Astrocyte (in vitro differentiated cells and primary cell): Measurements from ENCODE around the gene GPS2. TPM values are rescaled to one million over a fixed set of nuclear protein-coding genes. Genes with fewer than 3 reads are reported as not detected.

Experiments
- DNase-seq: peaks from one replicate; pipeline ENCODE4 v3.0.0-alpha.2; 2010; ENCODE audit warnings: low read depth
- FAIRE-seq: peaks from 2 replicates; lab custom pipeline; 2011; peaks lifted over from hg19 to GRCh38; lab: Jason Lieb, UNC
- H2AFZ ChIP-seq: 2 replicates; pipeline ENCODE4 v1.6.0; 2012; ENCODE audit warnings: low read depth, low read length, inconsistent platforms
- H3K27ac ChIP-seq: 2 replicates; pipeline ENCODE4 v1.5.1; 2011; ENCODE audit warnings: low read depth, low read length, inconsistent platforms
- H3K27me3 ChIP-seq: 2 replicates; pipeline ENCODE4 v1.6.0; 2011; ENCODE audit warnings: low read length, inconsistent platforms; ENCODE audit not compliant: insufficient read depth
- H3K36me3 ChIP-seq: 2 replicates; pipeline ENCODE4 v1.5.1; 2011; ENCODE audit warnings: low read length, inconsistent platforms; ENCODE audit not compliant: insufficient read depth
- H3K4me1 ChIP-seq: 2 replicates; pipeline ENCODE4 v1.5.1; 2011; ENCODE audit warnings: low read length, inconsistent platforms; ENCODE audit not compliant: insufficient read depth
- H3K4me2 ChIP-seq: 2 replicates; pipeline ENCODE4 v1.6.0; 2012; ENCODE audit warnings: low read length, inconsistent platforms
- H3K4me3 ChIP-seq: 2 replicates; pipeline ENCODE4 v1.5.1; 2011; ENCODE audit warnings: low read depth, mild to moderate bottlenecking, low read length, inconsistent platforms; ENCODE audit not compliant: insufficient read depth
- H3K79me2 ChIP-seq: 2 replicates; pipeline ENCODE4 v1.6.0; 2012; ENCODE audit warnings: mild to moderate bottlenecking, low read length, inconsistent platforms; ENCODE audit not compliant: insufficient read depth
- H3K9ac ChIP-seq: 2 replicates; pipeline ENCODE4 v1.6.0; 2012; ENCODE audit warnings: mild to moderate bottlenecking, low read length, inconsistent platforms
- H3K9me3 ChIP-seq: 2 replicates; pipeline ENCODE4 v1.5.1; 2012; ENCODE audit warnings: low read depth, mild to moderate bottlenecking, low read length, inconsistent platforms; ENCODE audit not compliant: insufficient read depth
- H4K20me1 ChIP-seq: 2 replicates; pipeline ENCODE4 v1.6.0; 2012; ENCODE audit warnings: low read length, inconsistent platforms; ENCODE audit not compliant: insufficient read depth
- H3K27ac Mint-ChIP-seq: one replicate; pipeline ENCODE4 v1.8.0; 2021; ENCODE audit warnings: mild to moderate bottlenecking, mixed read lengths; ENCODE audit not compliant: unreplicated experiment
- H3K27me3 Mint-ChIP-seq: one replicate; pipeline ENCODE4 v1.8.0; 2021; ENCODE audit warnings: low read depth, mixed read lengths; ENCODE audit not compliant: unreplicated experiment
- H3K36me3 Mint-ChIP-seq: one replicate; pipeline ENCODE4 v1.8.0; 2021; ENCODE audit warnings: low read depth, mixed read lengths; ENCODE audit not compliant: unreplicated experiment
- H3K4me1 Mint-ChIP-seq: one replicate; pipeline ENCODE4 v1.8.0; 2021; ENCODE audit warnings: low read depth, mixed read lengths; ENCODE audit not compliant: unreplicated experiment
- H3K4me3 Mint-ChIP-seq: one replicate; pipeline ENCODE4 v1.8.0; 2021; ENCODE audit warnings: mild to moderate bottlenecking, moderate library complexity, mixed read lengths; ENCODE audit not compliant: unreplicated experiment
- H3K9me3 Mint-ChIP-seq: one replicate; pipeline ENCODE4 v1.8.0; 2021; ENCODE audit warnings: mild to moderate bottlenecking, mixed read lengths; ENCODE audit not compliant: unreplicated experiment
- CTCF ChIP-seq: IDR thresholded peaks from 2 replicates; pipeline ENCODE4 v1.5.1; 2011; ENCODE audit warnings: low read depth, mild to moderate bottlenecking, inconsistent platforms, low read length, moderate library complexity; ENCODE audit not compliant: insufficient read depth
- EZH2 ChIP-seq: IDR thresholded peaks from 2 replicates; pipeline ENCODE4 v1.6.1; 2012; ENCODE audit warnings: mild to moderate bottlenecking, low read length, inconsistent platforms; ENCODE audit not compliant: insufficient read depth
- total RNA-seq: library from RNA; stranded (reverse); gene quantifications from 2 replicates; pipeline ENCODE4 v1.2.1, GENCODE V29; 2021

The GPS2 gene
- total RNA-seq, 1 donor from 2014 or later: 49.8 TPM

- Histone ChIP-seq H3K4me1 (peaks cover 14% of the 10 kb centered on the region), H2AFZ (no peak overlapping the region), H3K9me3 (no peaks in the 10 kb centered on the region), H3K36me3 (no peaks in the 10 kb centered on the region), H3K4me2 (peak overlapping the region; percentile 97), H4K20me1 (no peaks in the 10 kb centered on the region), H3K4me3 (peak overlapping the region; percentile 33), H3K9ac (no peak overlapping the region), H3K79me2 (no peaks in the 10 kb centered on the region), H3K27ac (no peak overlapping the region), H3K27me3 (peaks cover 25% of the 10 kb centered on the region)
- Mint-ChIP-seq H3K4me1 (no peaks in the 10 kb centered on the region), H3K36me3 (no peaks in the 10 kb centered on the region), H3K27me3 (peaks cover 48% of the 10 kb centered on the region), H3K27ac (no peak overlapping the region), H3K4me3 (peak overlapping the region; percentile 76), H3K9me3 (no peaks in the 10 kb centered on the region)
- no peak for DNase-seq
- FAIRE-seq: no peak
- TF ChIP-seq EZH2 (peak; percentile 88), CTCF (no peak)
These were observed 33.0 kb downstream of the GPS2 start for GRCh38 chr17:7281953-7282751.

GRCh38 chr17:7281074-7281952, 33.8 kb downstream of the GPS2 start, which contains the start of gene SLC2A4:
SLC2A4 (plus strand) TSS chr17:7281718; CDS start chr17:7281935, 217 bp downstream.
- DNase-seq (peak; percentile 64), FAIRE-seq (no peak)
- TF ChIP-seq CTCF (no peak), EZH2 (peak; percentile 75)
- no peaks in the 10 kb centered on the region for H3K4me1 Mint-ChIP-seq
- Histone ChIP-seq H3K4me2 (peak within 1 kb of the TSS; percentile 97), H3K4me1 (peaks cover 14% of the 10 kb centered on the region), H3K27ac (peak within 1 kb of the TSS; percentile 35), H2AFZ (peak within 1 kb of the TSS; percentile 90), H3K9me3 (no peaks in the 10 kb centered on the region), H3K79me2 (no peaks in the 10 kb centered on the region), H3K36me3 (no peaks in the 10 kb centered on the region), H4K20me1 (no peaks in the 10 kb centered on the region), H3K27me3 (peaks cover 22% of the 10 kb centered on the region), H3K9ac (peak within 1 kb of the TSS; percentile 59), H3K4me3 (peak within 1 kb of the TSS; percentile 53)
- H3K27ac Mint-ChIP-seq: peak within 1 kb of the TSS; percentile 66
- peaks cover 43% of the 10 kb centered on the region for H3K27me3 Mint-ChIP-seq
- H3K9me3 Mint-ChIP-seq: no peaks in the 10 kb centered on the region
- H3K36me3 Mint-ChIP-seq: no peaks in the 10 kb centered on the region
- H3K4me3 Mint-ChIP-seq: peak within 1 kb of the TSS; percentile 78
